H9 (cell line): ENCODE data around the gene CCDC182. TPM values are rescaled to one million over a fixed set of nuclear protein-coding genes. Genes with fewer than 3 reads are reported as not detected.

Experiments used
- DNase-seq: peaks from one replicate; pipeline ENCODE4 v3.0.0-alpha.2; 2017
- H2AFZ ChIP-seq: one replicate; pipeline ENCODE4 v1.6.1; 2013; ENCODE audit warnings: mild to moderate bottlenecking, low read length, control low read depth, moderate library complexity
- H2AK5ac ChIP-seq: 2 replicates; pipeline ENCODE4 v1.6.1; 2013; ENCODE audit warnings: low read length, control low read depth, mixed read lengths; ENCODE audit not compliant: insufficient read length
- H2BK120ac ChIP-seq: one replicate; pipeline ENCODE4 v1.6.1; 2013; ENCODE audit warnings: low read depth, mild to moderate bottlenecking, low read length, control low read depth, inconsistent platforms; ENCODE audit not compliant: poor library complexity, severe bottlenecking
- H2BK12ac ChIP-seq: 2 replicates; pipeline ENCODE4 v1.6.1; 2013; ENCODE audit warnings: low read length, control low read depth, mixed read lengths, low read depth; ENCODE audit not compliant: insufficient read length
- H2BK15ac ChIP-seq: 2 replicates; pipeline ENCODE4 v1.6.1; 2013; ENCODE audit warnings: low read depth, low read length, control low read depth
- H2BK20ac ChIP-seq: one replicate; pipeline ENCODE4 v1.6.1; 2013; ENCODE audit warnings: low read depth, mild to moderate bottlenecking, low read length, control low read depth, inconsistent platforms; ENCODE audit not compliant: poor library complexity, severe bottlenecking
- H2BK5ac ChIP-seq: 2 replicates; pipeline ENCODE4 v1.6.1; 2013; ENCODE audit warnings: low read length, control low read depth, mixed read lengths; ENCODE audit not compliant: insufficient read length
- H3K14ac ChIP-seq: 2 replicates; pipeline ENCODE4 v1.6.1; 2013; ENCODE audit warnings: low read length, control low read depth; ENCODE audit not compliant: insufficient read depth
- H3K18ac ChIP-seq: 2 replicates; pipeline ENCODE4 v1.6.1; 2013; ENCODE audit warnings: low read depth, mild to moderate bottlenecking, mixed read lengths, low read length, control low read depth; ENCODE audit not compliant: insufficient read length
- H3K23ac ChIP-seq: 2 replicates; pipeline ENCODE4 v1.6.1; 2013; ENCODE audit warnings: low read length, control low read depth, mixed read lengths, low read depth; ENCODE audit not compliant: insufficient read length
- H3K23me2 ChIP-seq: 2 replicates; pipeline ENCODE4 v1.6.1; 2013; ENCODE audit warnings: low read depth, mild to moderate bottlenecking, mixed read lengths, low read length, control low read depth; ENCODE audit not compliant: insufficient read length, poor library complexity, severe bottlenecking
- H3K27ac ChIP-seq: 2 replicates; pipeline ENCODE4 v1.5.1; 2013; ENCODE audit warnings: low read length, control low read depth, mixed read lengths, low read depth; ENCODE audit not compliant: insufficient read length
- H3K27me3 ChIP-seq: 2 replicates; pipeline ENCODE4 v1.6.1; 2013; ENCODE audit warnings: low read length, control low read depth, inconsistent platforms; ENCODE audit not compliant: insufficient read depth
- H3K4ac ChIP-seq: 2 replicates; pipeline ENCODE4 v1.6.1; 2013; ENCODE audit warnings: low read depth, mild to moderate bottlenecking, control low read depth, inconsistent platforms, low read length, moderate library complexity
- H3K4me1 ChIP-seq: 2 replicates; pipeline ENCODE4 v1.6.1; 2013; ENCODE audit warnings: low read length, control low read depth, inconsistent platforms; ENCODE audit not compliant: insufficient read depth
- H3K4me2 ChIP-seq: 2 replicates; pipeline ENCODE4 v1.6.1; 2013; ENCODE audit warnings: low read length, control low read depth, mixed read lengths; ENCODE audit not compliant: insufficient read length, insufficient read depth
- H3K56ac ChIP-seq: 2 replicates; pipeline ENCODE4 v1.6.1; 2013; ENCODE audit warnings: low read depth, mild to moderate bottlenecking, mixed read lengths, low read length, control low read depth; ENCODE audit not compliant: insufficient read length
- H3K79me1 ChIP-seq: 2 replicates; pipeline ENCODE4 v1.6.1; 2013; ENCODE audit warnings: low read depth, mild to moderate bottlenecking, moderate library complexity, low read length, control low read depth, inconsistent platforms; ENCODE audit not compliant: insufficient read depth, poor library complexity, severe bottlenecking
- H3K79me2 ChIP-seq: 2 replicates; pipeline ENCODE4 v1.6.1; 2013; ENCODE audit warnings: low read length, control low read depth, inconsistent platforms; ENCODE audit not compliant: insufficient read depth
- H3K9ac ChIP-seq: 2 replicates; pipeline ENCODE4 v1.6.1; 2013; ENCODE audit warnings: low read length, control low read depth, mixed read lengths; ENCODE audit not compliant: insufficient read length; ENCODE audit errors: extremely low read depth
- H3K9me3 ChIP-seq: one replicate; pipeline ENCODE4 v1.6.1; 2013; ENCODE audit warnings: low read depth, low read length, inconsistent platforms; ENCODE audit not compliant: control insufficient read depth
- H3T11ph ChIP-seq: one replicate; pipeline ENCODE4 v1.6.1; 2013; ENCODE audit warnings: mild to moderate bottlenecking, low read length, control low read depth, inconsistent platforms
- H4K20me1 ChIP-seq: one replicate; pipeline ENCODE4 v1.6.1; 2013; ENCODE audit not compliant: control insufficient read depth, insufficient read length, insufficient read depth
- H4K5ac ChIP-seq: 2 replicates; pipeline ENCODE4 v1.6.1; 2013; ENCODE audit warnings: low read depth, mild to moderate bottlenecking, mixed read lengths, low read length, control low read depth; ENCODE audit not compliant: insufficient read length
- H4K8ac ChIP-seq: replicated peaks from 2 replicates; pipeline ENCODE4 v1.6.1; 2013; ENCODE audit warnings: low read length, control low read depth, mixed read lengths, low read depth; ENCODE audit not compliant: insufficient read length
- H4K91ac ChIP-seq: 2 replicates; pipeline ENCODE4 v1.6.1; 2013; ENCODE audit warnings: low read depth, mild to moderate bottlenecking, moderate library complexity, mixed read lengths, low read length, control low read depth; ENCODE audit not compliant: insufficient read length
- H3K27ac Mint-ChIP-seq, 3 experiments: 2 replicates in 2 of 3; 3 replicates in 1 of 3; pipeline ENCODE4 v1.8.0; 2020 to 2021; ENCODE audit warnings: mixed read lengths in 3 of 3, mild to moderate bottlenecking in 1 of 3, moderate library complexity in 1 of 3
- H3K27me3 Mint-ChIP-seq: 2 replicates; pipeline ENCODE4 v1.8.0; 2021; ENCODE audit warnings: low read depth, mild to moderate bottlenecking, moderate library complexity, mixed read lengths
- H3K36me3 Mint-ChIP-seq, 3 experiments: 2 replicates in 2 of 3; 3 replicates in 1 of 3; pipeline ENCODE4 v1.8.0; 2020 to 2021; ENCODE audit warnings: low read depth in 3 of 3, mixed read lengths in 3 of 3; ENCODE audit not compliant: insufficient read depth in 1 of 3
- H3K4me1 Mint-ChIP-seq, 2 experiments: 2 replicates each; pipeline ENCODE4 v1.8.0; 2020; ENCODE audit warnings: mixed read lengths in 2 of 2
- H3K4me3 Mint-ChIP-seq, 2 experiments: 2 replicates in 1 of 2; 3 replicates in 1 of 2; pipeline ENCODE4 v1.8.0; 2020 to 2021; ENCODE audit warnings: mild to moderate bottlenecking in 2 of 2, mixed read lengths in 2 of 2, moderate library complexity in 1 of 2
- H3K9me3 Mint-ChIP-seq, 2 experiments: 2 replicates in 1 of 2; 3 replicates in 1 of 2; pipeline ENCODE4 v1.8.0; 2020; ENCODE audit warnings: mild to moderate bottlenecking in 2 of 2, mixed read lengths in 2 of 2, moderate library complexity in 1 of 2
- CTCF ChIP-seq: fragments of 200-600 bp; sonication (generic); conservative IDR thresholded peaks from 3 replicates; pipeline ENCODE4 v1.8.0; 2021; ENCODE audit warnings: antibody characterized with exemption, mild to moderate bottlenecking
- WGBS: extraction: QIAGEN DNeasy Blood & Tissue Kit; methylation state at CpG from one replicate; pipeline ENCODE4 v1.1.7; 2013; ENCODE audit warnings: missing lambda C conversion rate, low lambda C conversion rate, mixed read lengths; ENCODE audit not compliant: insufficient read length; ENCODE audit errors: extremely low coverage; 5-methylcytosine and 5-hydroxymethylcytosine counted together
- total RNA-seq: library from RNA; stranded (reverse); gene quantifications from 2 replicates; pipeline ENCODE4 v1.2.1, GENCODE V29; 2021

Gene CCDC182
- total RNA-seq, 1 experiment from 2014 or later: not detected

GRCh38 chr17:57758654-57759053 lies 13.6 kb upstream of the CCDC182 start:
- no peak overlapping the region for H4K5ac ChIP-seq
- no peak overlapping the region for H3K14ac ChIP-seq
- H3T11ph ChIP-seq: no peak overlapping the region
- no peak overlapping the region for H3K9ac ChIP-seq
- no peak overlapping the region for H3K4me3 Mint-ChIP-seq
- no peak overlapping the region for H2BK15ac ChIP-seq
- no peak overlapping the region for H2BK5ac ChIP-seq
- H3K18ac ChIP-seq: no peak overlapping the region
- no peaks in the 10 kb centered on the region for H3K23me2 ChIP-seq
- H3K4ac ChIP-seq: no peak overlapping the region
- no peaks in the 10 kb centered on the region for H3K9me3 ChIP-seq
- H3K4me1 Mint-ChIP-seq: peaks cover 22 to 44% of the 10 kb centered on the region in 2 experiments
- no peak overlapping the region for H3K27ac ChIP-seq
- H3K56ac ChIP-seq: no peak overlapping the region
- H3K79me2 ChIP-seq: no peaks in the 10 kb centered on the region
- no peak overlapping the region for H3K4me2 ChIP-seq
- H2BK120ac ChIP-seq: no peak overlapping the region
- H3K27me3 ChIP-seq: no peaks in the 10 kb centered on the region
- H4K20me1 ChIP-seq: no peaks in the 10 kb centered on the region
- TF ChIP-seq CTCF: no peak
- H2AK5ac ChIP-seq: no peak overlapping the region
- no peaks in the 10 kb centered on the region for H3K79me1 ChIP-seq
- no peak overlapping the region for H3K23ac ChIP-seq
- no peak overlapping the region for H4K91ac ChIP-seq
- H3K36me3 Mint-ChIP-seq: no peaks in the 10 kb centered on the region
- no peaks in the 10 kb centered on the region for H3K9me3 Mint-ChIP-seq
- H3K4me1 ChIP-seq: no peaks in the 10 kb centered on the region; the same call in 1 of the 2 replicates
- no peak overlapping the region for H2AFZ ChIP-seq
- peaks cover 2% of the 10 kb centered on the region for H3K27me3 Mint-ChIP-seq
- H3K27ac Mint-ChIP-seq: no peak overlapping the region
- H2BK12ac ChIP-seq: no peak overlapping the region
- H4K8ac ChIP-seq: no peak overlapping the region
- WGBS: no CpG with 5 or more reads among the region's 1 CpG
- DNase-seq: no peak
- no peak overlapping the region for H2BK20ac ChIP-seq
